ENCODE measurements around the gene DNAJB1. TPM values are rescaled to one million over a fixed set of nuclear protein-coding genes. Genes with fewer than 3 reads are reported as not detected.
A peak's percentile ranks its signal among the peaks of the same experiment; 100 is the strongest.
"Not testable (repeated sequence)": the region's sequence is repeated elsewhere in the genome, so short reads cannot be mapped to it uniquely, and the experiment has no call there.

Gene DNAJB1
- total RNA-seq, 2 experiments from 2014 or later, result 86.0 to 103 TPM

GRCh38 chr19:14559916-14560775, 41.9 kb upstream of the DNAJB1 start:
- Mint-ChIP-seq H3K4me3 (no peak overlapping the region), H3K36me3 (peaks cover 4% of the 10 kb centered on the region), H3K27ac (no peak overlapping the region), H3K9me3 (ENCODE audit: low read depth) (no peaks in the 10 kb centered on the region), H3K27me3 (no peaks in the 10 kb centered on the region), H3K4me1 (peaks cover 21% of the 10 kb centered on the region)
- no peak for DNase-seq
- no peak for ATAC-seq
- CTCF ChIA-PET, result no interaction called here

- no peaks in the 10 kb centered on the region for H3K27me3 Mint-ChIP-seq
- no peak for DNase-seq
- CTCF ChIA-PET, result interaction anchor here (5.1 kb wide), 1 partner anchor 13 kb away, joined by 49 read pairs; the partner anchor contains the start of gene NDUFB7
- no peak for ATAC-seq
- H3K36me3 Mint-ChIP-seq, result no peaks in the 10 kb centered on the region
- peaks cover 18% of the 10 kb centered on the region for H3K4me1 Mint-ChIP-seq
- no peaks in the 10 kb centered on the region for H3K9me3 Mint-ChIP-seq (ENCODE audit: low read depth)
- no peak overlapping the region for H3K27ac Mint-ChIP-seq
- no peak overlapping the region for H3K4me3 Mint-ChIP-seq
Measured at GRCh38 chr19:14558370-14559066, 40.3 kb upstream of the DNAJB1 start.

- no peaks in the 10 kb centered on the region for H3K27me3 Mint-ChIP-seq
- no peaks in the 10 kb centered on the region for H3K9me3 Mint-ChIP-seq (ENCODE audit: low read depth)
- CTCF ChIA-PET, result interaction anchor here (0.9 to 5.1 kb wide), 17 partner anchors 9 to 134 kb away, joined by 3 to 49 read pairs (median 6); partner anchors contain the start of genes NDUFB7 and ZNF333
- ATAC-seq, result peak; percentile 87
- DNase-seq, result peak; percentile 82
- no peaks in the 10 kb centered on the region for H3K36me3 Mint-ChIP-seq
- H3K4me3 Mint-ChIP-seq, result peak overlapping the region; percentile 9
- H3K27ac Mint-ChIP-seq, result peak overlapping the region; percentile 50
- peaks cover 21% of the 10 kb centered on the region for H3K4me1 Mint-ChIP-seq
Measured at GRCh38 chr19:14556662-14557188, 38.5 kb upstream of the DNAJB1 start.

- DNase-seq, result no peak
- Mint-ChIP-seq H3K9me3 (ENCODE audit: low read depth) (no peaks in the 10 kb centered on the region), H3K27me3 (no peaks in the 10 kb centered on the region), H3K4me1 (peaks cover 25% of the 10 kb centered on the region), H3K36me3 (no peaks in the 10 kb centered on the region), H3K27ac (peak overlapping the region; percentile 62), H3K4me3 (no peak overlapping the region)
- peak; percentile 18 for ATAC-seq
- CTCF ChIA-PET, result interaction anchor here (0.7 to 5.1 kb wide), 16 partner anchors 8 to 129 kb away, joined by 3 to 49 read pairs (median 6); partner anchors contain the start of gene NDUFB7
Measured at GRCh38 chr19:14555918-14556661, 37.9 kb upstream of the DNAJB1 start.

GRCh38 chr19:14554382-14554812, 36.2 kb upstream of the DNAJB1 start:
- Mint-ChIP-seq H3K36me3 (peaks cover 4% of the 10 kb centered on the region), H3K27ac (no peak overlapping the region), H3K4me3 (no peak overlapping the region)

GRCh38 chr19:14553939-14554243, 35.7 kb upstream of the DNAJB1 start:
- no peak for ATAC-seq
- Mint-ChIP-seq H3K27me3 (no peaks in the 10 kb centered on the region), H3K4me1 (peaks cover 26% of the 10 kb centered on the region), H3K9me3 (ENCODE audit: low read depth) (no peaks in the 10 kb centered on the region), H3K27ac (no peak overlapping the region), H3K4me3 (no peak overlapping the region), H3K36me3 (peaks cover 4% of the 10 kb centered on the region)
- CTCF ChIA-PET, result interaction anchor here (1.0 to 5.1 kb wide), 3 partner anchors 18 to 47 kb away, joined by 3 to 49 read pairs (median 3); partner anchors contain the start of gene NDUFB7
- no peak for DNase-seq

More at GRCh38 chr19:14554382-14554812, 36.2 kb upstream of the DNAJB1 start:
- H3K4me1 Mint-ChIP-seq, result peaks cover 26% of the 10 kb centered on the region
- no peaks in the 10 kb centered on the region for H3K27me3 Mint-ChIP-seq
- no peak for ATAC-seq
- CTCF ChIA-PET, result interaction anchor here (0.6 to 5.1 kb wide), 5 partner anchors 17 to 481 kb away, joined by 3 to 49 read pairs (median 3); partner anchors contain the start of gene NDUFB7
- DNase-seq, result no peak
- H3K9me3 Mint-ChIP-seq (ENCODE audit: low read depth), result no peaks in the 10 kb centered on the region

- Mint-ChIP-seq H3K27ac (no peak overlapping the region), H3K27me3 (no peaks in the 10 kb centered on the region)
Measured at GRCh38 chr19:14553042-14553938, 35.1 kb upstream of the DNAJB1 start.

GRCh38 chr19:14552006-14552360, 33.8 kb upstream of the DNAJB1 start:
- H3K36me3 Mint-ChIP-seq; ATAC-seq; H3K27ac Mint-ChIP-seq; DNase-seq; H3K9me3 Mint-ChIP-seq (ENCODE audit: low read depth); H3K27me3 Mint-ChIP-seq; H3K4me3 Mint-ChIP-seq: not testable (repeated sequence)
- peaks cover 27% of the 10 kb centered on the region for H3K4me1 Mint-ChIP-seq
- CTCF ChIA-PET, result interaction anchor here (0.6 to 1.5 kb wide), 6 partner anchors 16 to 110 kb away, joined by 3 to 10 read pairs (median 4); no protein-coding TSS in a partner anchor

More at GRCh38 chr19:14553042-14553938, 35.1 kb upstream of the DNAJB1 start:
- DNase-seq, result no peak
- H3K9me3 Mint-ChIP-seq (ENCODE audit: low read depth), result no peaks in the 10 kb centered on the region
- H3K4me1 Mint-ChIP-seq, result peaks cover 26% of the 10 kb centered on the region
- peaks cover 7% of the 10 kb centered on the region for H3K36me3 Mint-ChIP-seq
- no peak overlapping the region for H3K4me3 Mint-ChIP-seq
- no peak for ATAC-seq
- CTCF ChIA-PET, result interaction anchor here (1.0 to 5.1 kb wide), 2 partner anchors 18 to 46 kb away, joined by 3 to 49 read pairs; partner anchors contain the start of gene NDUFB7

- H3K9me3 Mint-ChIP-seq (ENCODE audit: low read depth); H3K36me3 Mint-ChIP-seq; H3K4me3 Mint-ChIP-seq; H3K27me3 Mint-ChIP-seq: not testable (repeated sequence)
- DNase-seq (peak; percentile 87), ATAC-seq (peak; percentile 96)
- CTCF ChIA-PET, result interaction anchor here (0.6 to 1.6 kb wide), 7 partner anchors 16 to 110 kb away, joined by 3 to 10 read pairs (median 4); partner anchors contain the start of gene NDUFB7
- Mint-ChIP-seq H3K4me1 (peaks cover 23% of the 10 kb centered on the region), H3K27ac (peak overlapping the region; percentile 70)
Measured at GRCh38 chr19:14551134-14552005, 33.2 kb upstream of the DNAJB1 start.

- no peak overlapping the region for H3K4me3 Mint-ChIP-seq
- H3K4me1 Mint-ChIP-seq, result peaks cover 16% of the 10 kb centered on the region
- H3K27ac Mint-ChIP-seq, result no peak overlapping the region
- no peaks in the 10 kb centered on the region for H3K27me3 Mint-ChIP-seq
- peaks cover 8% of the 10 kb centered on the region for H3K36me3 Mint-ChIP-seq
- ATAC-seq (no peak), DNase-seq (no peak)
- H3K9me3 Mint-ChIP-seq (ENCODE audit: low read depth), result no peaks in the 10 kb centered on the region
- CTCF ChIA-PET, result interaction anchor here (1.5 to 1.6 kb wide), 3 partner anchors 22 to 45 kb away, joined by 4 to 10 read pairs (median 8); partner anchors contain the start of gene NDUFB7
Measured at GRCh38 chr19:14550201-14550754, 32.1 kb upstream of the DNAJB1 start.

- Mint-ChIP-seq H3K36me3 (peaks cover 8% of the 10 kb centered on the region), H3K27me3 (no peaks in the 10 kb centered on the region), H3K27ac (no peak overlapping the region), H3K9me3 (ENCODE audit: low read depth) (no peaks in the 10 kb centered on the region), H3K4me3 (no peak overlapping the region), H3K4me1 (peaks cover 4% of the 10 kb centered on the region)
- ATAC-seq (no peak), DNase-seq (no peak)
- CTCF ChIA-PET, result no interaction called here
Measured at GRCh38 chr19:14545716-14546082, 27.5 kb upstream of the DNAJB1 start.

Data from activated CD8-positive, alpha-beta memory T cell treated with anti-CD3 and anti-CD28 coated beads, Interleukin-2, amount 10 ng/mL, durations not matched to agents 7 days and 5 days (primary cell).